ENCODE results near the gene PXDN.
A peak's percentile ranks its signal among the peaks of the same experiment; 100 is the strongest.

Gene PXDN

GRCh38 chr2:1599301-1600085 lies 144.8 kb downstream of the PXDN start:
- DNase-seq (ENCODE audit: low spot score), result no peak

DNA sequence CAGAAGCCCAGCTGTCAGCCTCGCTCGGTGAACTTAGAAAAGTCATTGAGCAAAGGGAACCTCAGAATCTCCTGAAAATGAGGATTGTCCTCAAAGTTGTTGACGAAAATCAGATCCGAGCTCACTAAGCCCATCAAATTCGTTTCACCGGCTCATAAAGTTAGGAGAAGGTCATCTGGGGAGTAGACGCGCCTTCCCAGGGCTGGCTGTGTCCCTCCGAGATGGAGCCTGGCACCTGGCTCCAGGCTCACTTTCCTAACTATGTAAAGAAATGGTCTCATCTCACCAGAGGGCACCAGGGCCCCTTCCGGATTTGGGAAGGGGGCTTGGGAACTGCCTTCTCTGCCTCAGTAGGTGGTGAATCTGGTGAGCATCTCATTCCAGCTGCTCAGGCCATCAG lies 145.5 kb downstream of the PXDN start:
- DNase-seq (ENCODE audit: low spot score), result no peak

DNA sequence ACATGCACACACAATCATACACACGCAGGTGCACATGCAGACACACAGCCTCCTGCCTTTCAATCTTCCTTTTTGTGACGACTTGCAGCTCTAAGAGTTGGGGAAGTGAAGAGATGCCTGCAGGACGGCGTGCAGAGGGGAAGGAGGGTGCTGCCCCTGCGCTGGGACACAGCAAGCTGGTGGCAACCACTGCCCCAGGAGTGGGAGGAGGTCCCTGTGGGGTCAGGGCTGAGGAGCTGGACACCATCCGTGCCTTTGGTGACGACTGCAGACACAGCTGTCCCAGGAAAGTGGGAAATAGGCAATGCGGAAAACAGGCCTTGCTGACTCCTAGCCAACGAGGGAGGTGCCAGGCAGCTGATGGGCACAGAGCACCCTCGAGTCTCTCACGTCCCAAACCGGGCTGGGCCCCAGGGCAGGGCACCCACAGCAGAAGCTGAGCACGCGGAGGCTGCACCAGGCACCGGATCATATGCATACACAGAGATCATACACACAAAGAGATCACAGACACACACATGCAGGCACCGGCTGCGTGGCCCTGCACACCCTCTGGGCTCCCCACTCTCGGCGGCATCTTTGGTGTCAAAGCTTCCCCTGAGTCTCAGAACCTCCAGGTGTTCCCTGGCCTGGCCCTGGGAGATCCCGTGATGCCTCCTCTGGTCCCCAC lies 146.1 kb downstream of the PXDN start:
- no peak for DNase-seq (ENCODE audit: low spot score)

GRCh38 chr2:1595274-1595673 lies 149.0 kb downstream of the PXDN start:
- DNase-seq (ENCODE audit: low spot score), result no peak

DNA sequence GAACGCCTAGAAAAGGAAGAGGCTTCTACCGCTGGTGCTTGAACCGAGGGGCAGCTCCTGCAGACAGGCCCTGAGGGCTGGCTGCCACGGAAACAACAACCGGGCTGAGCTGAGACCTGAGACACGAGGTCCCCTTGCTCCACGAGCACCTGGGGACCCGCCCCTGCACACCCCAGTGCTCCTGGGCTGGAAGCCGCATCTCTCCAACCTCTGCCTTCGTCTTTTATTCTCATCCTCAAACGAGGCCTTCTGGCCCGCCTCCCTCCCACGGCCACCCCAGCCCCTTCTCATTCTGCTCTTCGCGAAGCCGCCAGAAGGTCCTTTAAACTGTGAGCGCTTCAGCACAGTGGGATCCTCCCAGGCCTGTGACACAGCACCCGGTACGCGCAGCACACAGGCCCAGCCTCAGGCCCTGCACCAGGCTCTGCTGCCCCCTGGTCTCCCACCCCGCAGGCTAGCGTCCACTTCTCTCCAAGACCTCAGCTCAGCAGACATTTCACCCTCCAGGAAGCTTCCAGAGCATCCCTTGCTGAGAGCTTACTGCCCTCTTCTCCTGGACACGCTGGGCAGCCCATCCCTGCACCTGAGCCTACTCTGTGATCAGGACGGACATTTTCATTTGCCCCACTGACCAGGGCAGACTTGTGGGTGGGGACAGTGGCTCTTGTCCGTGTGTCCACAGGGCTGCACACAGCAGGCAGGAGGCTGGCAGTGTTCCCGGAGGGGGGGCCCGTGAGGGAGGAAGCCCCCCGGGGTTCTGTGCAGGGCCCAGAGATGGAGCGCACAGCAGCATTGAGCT lies 149.7 kb downstream of the PXDN start:
- no peak for DNase-seq (ENCODE audit: low spot score)

DNA sequence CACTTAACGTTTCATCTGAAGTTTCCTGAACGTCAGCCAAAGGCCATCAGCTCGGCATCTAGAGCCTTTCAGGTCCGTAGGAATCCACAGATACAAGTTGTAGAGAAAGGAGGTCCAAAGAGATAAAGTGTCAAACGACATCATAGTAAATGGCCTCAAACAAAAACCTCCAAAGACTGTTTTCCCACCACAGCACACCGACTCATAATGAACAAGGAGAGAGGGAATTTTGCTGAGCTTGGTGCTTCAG lies 150.3 kb downstream of the PXDN start:
- DNase-seq (ENCODE audit: low spot score), result no peak

GRCh38 chr2:1593371-1594122 lies 150.8 kb downstream of the PXDN start:
- peak; percentile 93 for DNase-seq (ENCODE audit: low spot score)

DNA sequence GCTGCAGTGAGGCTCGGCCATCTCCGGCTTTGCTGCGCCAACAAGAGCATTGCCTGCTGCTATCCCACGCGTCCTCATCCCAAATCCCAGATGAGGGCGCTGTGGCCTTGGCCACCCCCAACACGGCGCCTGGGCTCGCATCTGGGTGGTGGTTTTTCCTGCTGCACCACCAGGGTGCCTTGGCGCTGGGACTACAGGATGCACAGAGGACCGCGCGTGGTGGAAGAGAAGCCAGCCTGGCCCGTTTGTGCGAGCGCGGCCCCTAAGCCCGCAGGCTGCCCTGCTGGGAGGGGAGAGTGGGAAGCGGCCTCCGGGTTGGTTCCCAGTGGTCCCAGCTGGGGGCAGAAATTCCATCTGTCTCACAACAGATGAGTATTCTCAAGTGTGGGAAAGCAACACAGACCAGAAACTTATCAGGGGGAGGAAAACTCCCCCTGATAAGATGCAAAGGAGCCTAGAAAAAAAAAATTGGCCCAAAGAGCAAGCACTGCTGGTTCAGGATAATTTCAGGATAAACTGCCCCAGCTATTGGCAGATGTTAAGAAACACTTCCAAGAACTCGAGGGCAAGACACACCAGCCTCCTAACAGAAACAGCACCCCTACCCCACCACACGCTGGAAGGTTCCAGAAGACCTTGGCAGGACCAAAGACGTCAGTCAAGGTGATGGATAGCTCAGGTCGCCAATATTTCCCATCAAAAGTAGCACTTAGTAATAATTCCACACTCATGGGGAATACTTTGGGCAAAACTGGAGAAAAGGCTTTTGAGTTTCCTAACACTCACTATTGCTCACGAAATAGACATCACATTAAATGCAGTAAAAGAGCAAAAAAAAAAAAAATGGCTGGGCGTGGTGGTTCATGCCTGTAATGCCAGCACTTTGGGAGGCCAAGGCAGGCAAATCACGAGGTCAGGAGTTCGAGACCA lies 152.1 kb downstream of the PXDN start:
- DNase-seq (ENCODE audit: low spot score), result peak; percentile 93

GRCh38 chr2:1591461-1591770 lies 152.9 kb downstream of the PXDN start:
- no peak for DNase-seq (ENCODE audit: low spot score)

- DNase-seq (ENCODE audit: low spot score), result peak; percentile 45
Measured at GRCh38 chr2:1590596-1591460, 153.5 kb downstream of the PXDN start.

- no peak for DNase-seq (ENCODE audit: low spot score)
Measured at GRCh38 chr2:1588978-1589621, 155.2 kb downstream of the PXDN start.

DNA sequence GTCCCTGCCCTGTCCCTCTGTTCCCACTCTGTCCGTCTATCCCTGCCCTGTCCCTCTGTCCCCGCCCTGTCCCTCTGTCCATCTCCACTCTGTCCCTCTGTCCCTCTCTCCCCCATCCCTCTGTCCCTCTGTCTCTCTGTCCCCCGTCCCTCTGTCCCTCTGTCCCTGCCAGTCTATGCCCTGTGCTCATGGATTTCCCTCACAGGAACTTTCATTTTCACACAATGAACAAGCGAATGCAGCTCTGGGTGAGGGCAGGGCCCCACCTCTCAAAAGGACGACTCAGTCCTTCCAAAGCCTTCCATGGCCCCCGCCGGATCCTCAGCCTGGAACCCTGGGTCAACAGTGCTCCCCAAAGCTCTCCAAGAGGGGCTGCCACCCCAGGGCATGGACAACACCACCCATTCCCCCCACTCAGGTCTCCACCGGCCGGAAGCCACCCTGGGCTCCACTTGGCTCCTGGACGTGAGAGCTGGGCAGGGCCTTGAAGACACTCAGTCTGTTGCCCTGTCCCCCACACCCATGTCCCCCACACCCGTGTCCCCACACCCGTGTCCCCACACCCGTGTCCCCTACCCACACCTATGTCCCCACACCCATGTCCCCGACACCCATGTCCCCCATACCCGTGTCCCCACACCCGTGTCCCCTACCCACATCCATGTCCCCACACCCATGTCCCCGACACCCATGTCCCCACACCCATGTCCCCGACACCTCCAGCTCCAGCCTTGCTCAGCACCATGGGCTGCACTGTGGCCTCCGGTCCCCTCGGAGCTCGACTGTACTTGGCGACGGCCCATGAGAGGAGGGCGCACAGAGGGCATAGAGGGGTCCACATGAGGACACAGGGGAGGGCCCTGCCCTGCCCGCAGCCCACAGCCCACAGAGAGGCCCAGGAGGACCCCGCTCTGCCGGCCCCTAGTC lies 156.0 kb downstream of the PXDN start:
- DNase-seq (ENCODE audit: low spot score), result no peak

GRCh38 chr2:1586923-1587840 lies 157.1 kb downstream of the PXDN start:
- no peak for DNase-seq (ENCODE audit: low spot score)

GRCh38 chr2:1586251-1586922 lies 157.9 kb downstream of the PXDN start:
- no peak for DNase-seq (ENCODE audit: low spot score)

DNA sequence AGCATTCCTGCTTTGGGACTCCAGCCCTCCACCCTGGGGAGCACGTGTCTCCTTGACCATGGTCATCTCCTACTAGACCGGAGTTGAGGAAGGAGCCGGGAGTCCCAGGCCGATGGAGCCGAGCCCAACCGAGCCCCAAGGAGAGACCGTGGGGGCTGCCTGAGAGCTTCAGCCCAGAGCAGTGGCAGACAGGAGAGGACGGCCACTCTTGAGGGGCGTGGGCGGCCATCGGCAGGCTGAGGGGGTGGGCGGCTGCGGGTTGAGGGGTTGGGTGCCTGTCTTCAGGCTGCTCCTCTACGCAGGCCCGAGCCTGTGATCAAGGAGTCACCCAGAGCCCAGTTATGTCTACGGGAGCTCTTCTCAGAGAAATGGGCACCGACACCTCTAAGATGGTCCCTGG lies 158.7 kb downstream of the PXDN start:
- DNase-seq (ENCODE audit: low spot score), result no peak

DNA sequence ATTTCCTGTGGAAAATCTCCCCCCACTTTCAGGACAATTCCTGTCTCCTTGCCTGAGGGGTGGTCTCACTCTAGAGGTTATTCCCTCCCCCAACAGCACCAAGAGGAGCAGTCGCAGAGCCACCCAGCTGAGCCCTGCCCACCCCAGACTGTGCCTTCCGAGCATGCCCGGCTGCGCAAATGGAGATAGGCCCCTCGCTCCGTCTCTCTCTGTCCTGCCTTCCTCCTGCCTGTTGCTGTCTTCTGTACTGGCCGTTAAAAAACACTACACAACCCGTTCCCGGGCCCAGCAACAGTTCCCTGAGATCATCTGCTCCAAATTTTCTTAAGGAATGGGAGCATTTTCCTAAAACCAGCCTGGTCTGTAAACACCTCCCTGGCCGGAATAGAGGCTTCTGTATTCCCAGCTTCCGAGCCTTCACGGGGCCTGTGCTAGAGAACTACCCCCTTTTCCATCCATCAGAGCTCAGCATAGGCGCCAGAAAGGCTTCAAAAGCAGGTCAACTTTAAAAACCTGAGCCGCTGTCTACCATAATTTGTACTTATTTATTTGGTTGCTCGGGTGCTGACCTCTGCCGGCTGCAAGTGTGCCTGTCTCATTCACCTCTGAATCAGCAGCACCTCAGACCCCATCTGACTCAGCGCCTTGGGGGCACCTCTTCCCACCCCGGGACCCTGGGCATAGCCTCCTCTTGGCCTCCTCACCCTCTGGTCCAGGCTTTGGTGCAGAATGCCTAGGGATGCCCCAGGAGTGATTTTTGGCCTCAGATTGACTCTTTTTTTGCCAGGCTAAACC lies 159.4 kb downstream of the PXDN start:
- no peak for DNase-seq (ENCODE audit: low spot score)
